Left lung (tissue), 10 donors: ENCODE data around the gene SLC25A17. TPM values are rescaled to one million over a fixed set of nuclear protein-coding genes. Genes with fewer than 3 reads are reported as not detected.

ENCODE experiments used
- ATAC-seq: fragments of 200-7000 bp; cut with Tn5 transposase; one replicate; pipeline ENCODE4 v1.9.1; 2020; ENCODE audit warnings: moderate library complexity
- DNase-seq, 4 donors: peaks; one replicate each; pipeline ENCODE4 v3.0.0-alpha.2; 2013 to 2020
- H3K27ac ChIP-seq, 2 donors: fragments of 200-600 bp; sonication (generic) in 1 of 2; one replicate each; pipeline versions ENCODE4 v1.5.0 to v1.8.0; 2020 to 2021
- H3K27me3 ChIP-seq, 2 donors: fragments of 200-600 bp; sonication (generic) in 1 of 2; one replicate each; pipeline versions ENCODE4 v1.5.0 to v1.8.0; 2020 to 2021
- H3K36me3 ChIP-seq, 2 donors: fragments of 200-600 bp; sonication (generic) in 1 of 2; one replicate each; pipeline versions ENCODE4 v1.5.0 to v1.8.0; 2020 to 2021
- H3K4me1 ChIP-seq, 2 donors: fragments of 200-600 bp; one replicate each; pipeline ENCODE4 v1.8.0; 2021
- H3K4me3 ChIP-seq, 2 donors: fragments of 200-600 bp; sonication (generic) in 1 of 2; one replicate each; pipeline versions ENCODE4 v1.5.0 to v1.8.0; 2020 to 2021; ENCODE audit warnings: mild to moderate bottlenecking in 1 of 2
- H3K9me3 ChIP-seq, 2 donors: fragments of 200-600 bp; sonication (generic) in 1 of 2; one replicate each; pipeline versions ENCODE4 v1.5.0 to v1.8.0; 2020 to 2021
- CTCF ChIP-seq, 2 donors: fragments of 200-600 bp; sonication (generic) in 1 of 2; IDR thresholded peaks; one replicate each; pipeline versions ENCODE4 v1.5.0 to v1.8.0; 2021; ENCODE audit warnings: antibody characterized with exemption in 2 of 2
- intact Hi-C, 2 donors: fragments of 100-400 bp; cut with DNase I; formaldehyde crosslinking; loops; one replicate each; pipeline versions ENCODE4 v1.11.2 to v1.14.2; 2022
- polyA plus RNA-seq, 6 donors: library from polyadenylated mRNA; unstranded; fragments of 120-200 nt; gene quantifications; one replicate each; pipeline ENCODE4 v1.2.1, GENCODE V29; 2013; ENCODE audit not compliant: insufficient read length in 6 of 6
- total RNA-seq, 2 donors: library from RNA; stranded (reverse); fragmentation: NEBNext Ultra II Directional; extraction: Animal tissue kit (Norgen Biotek cat#: 25700); gene quantifications; one replicate each; pipeline ENCODE4 v1.2.1, GENCODE V29; 2021
- donor health status: DM: no; HTN: yes; CAD: no.
- donor health status: DM: no; HTN: no; CAD: no.

The SLC25A17 gene
- total and polyA plus RNA-seq, 8 donors: 18.3 to 36.9 (median 33.0) TPM

- TF ChIP-seq CTCF (IDR thresholded peaks at IDR 0.05): no peak
- DNase-seq (peak in 1 of 4 donors; percentile 44), ATAC-seq (peak; percentile 30)
- Histone ChIP-seq H3K9me3 (no peaks in the 10 kb centered on the region), H3K27ac (no peak overlapping the region), H3K4me3 (no peak overlapping the region), H3K4me1 (peaks cover 7 to 18% of the 10 kb centered on the region in 2 donors), H3K36me3 (no peaks in the 10 kb centered on the region), H3K27me3 (no peaks in the 10 kb centered on the region)
- intact Hi-C loops: no loop called here
These were observed 90.4 kb downstream of the SLC25A17 start for GRCh38 chr22:40728731-40729189.

- Histone ChIP-seq H3K27ac (no peak overlapping the region), H3K36me3 (no peaks in the 10 kb centered on the region), H3K9me3 (no peaks in the 10 kb centered on the region), H3K4me3 (no peak overlapping the region), H3K27me3 (no peaks in the 10 kb centered on the region), H3K4me1 (peaks cover 6 to 17% of the 10 kb centered on the region in 2 donors)
- intact Hi-C loops: no loop called here
- TF ChIP-seq CTCF (IDR thresholded peaks at IDR 0.05): no peak
- ATAC-seq (no peak), DNase-seq (no peak)
These were observed 91.1 kb downstream of the SLC25A17 start for GRCh38 chr22:40727964-40728615.

- Histone ChIP-seq H3K36me3 (no peaks in the 10 kb centered on the region), H3K4me1 (peaks cover 0 to 9% of the 10 kb centered on the region in 2 donors), H3K27me3 (no peaks in the 10 kb centered on the region), H3K27ac (no peak overlapping the region), H3K9me3 (no peaks in the 10 kb centered on the region), H3K4me3 (no peak overlapping the region)
- ATAC-seq (no peak), DNase-seq (no peak)
- no peak for TF ChIP-seq CTCF (IDR thresholded peaks at IDR 0.05)
- intact Hi-C loops: no loop called here
These were observed 91.8 kb downstream of the SLC25A17 start for GRCh38 chr22:40727070-40727963.

- Histone ChIP-seq H3K9me3 (no peaks in the 10 kb centered on the region), H3K4me1 (peaks cover 0 to 4% of the 10 kb centered on the region in 2 donors), H3K36me3 (no peaks in the 10 kb centered on the region), H3K27me3 (no peaks in the 10 kb centered on the region), H3K4me3 (no peak overlapping the region), H3K27ac (no peak overlapping the region)
- no peak for TF ChIP-seq CTCF (IDR thresholded peaks at IDR 0.05)
- DNase-seq (no peak), ATAC-seq (peak; percentile 17)
- intact Hi-C loops: no loop called here
These were observed 92.6 kb downstream of the SLC25A17 start for GRCh38 chr22:40726514-40726913.

GRCh38 chr22:40723396-40723933, 95.7 kb downstream of the SLC25A17 start:
- no peak for DNase-seq
- ATAC-seq: no peak
- H3K36me3 ChIP-seq: no peaks in the 10 kb centered on the region
- intact Hi-C loops: no loop called here
- H3K27me3 ChIP-seq: no peaks in the 10 kb centered on the region
- no peaks in the 10 kb centered on the region for H3K9me3 ChIP-seq
- no peak for TF ChIP-seq CTCF (IDR thresholded peaks at IDR 0.05)
- no peaks in the 10 kb centered on the region for H3K4me1 ChIP-seq
- no peak overlapping the region for H3K27ac ChIP-seq
- no peak overlapping the region for H3K4me3 ChIP-seq
